Stimulated activated CD4-positive, alpha-beta T cell treated with anti-CD3 and anti-CD28 coated beads, Interleukin-1b, Interleukin-23, amount 100 ng/mL, for 1 hour (primary cell): ENCODE results near the gene GGTLC2.

Source experiments
- DNase-seq, 2 donors: peaks; one replicate each; pipeline ENCODE4 v3.0.0-alpha.2; 2020; ENCODE audit warnings: low read depth in 2 of 2

GGTLC2 gene

DNA sequence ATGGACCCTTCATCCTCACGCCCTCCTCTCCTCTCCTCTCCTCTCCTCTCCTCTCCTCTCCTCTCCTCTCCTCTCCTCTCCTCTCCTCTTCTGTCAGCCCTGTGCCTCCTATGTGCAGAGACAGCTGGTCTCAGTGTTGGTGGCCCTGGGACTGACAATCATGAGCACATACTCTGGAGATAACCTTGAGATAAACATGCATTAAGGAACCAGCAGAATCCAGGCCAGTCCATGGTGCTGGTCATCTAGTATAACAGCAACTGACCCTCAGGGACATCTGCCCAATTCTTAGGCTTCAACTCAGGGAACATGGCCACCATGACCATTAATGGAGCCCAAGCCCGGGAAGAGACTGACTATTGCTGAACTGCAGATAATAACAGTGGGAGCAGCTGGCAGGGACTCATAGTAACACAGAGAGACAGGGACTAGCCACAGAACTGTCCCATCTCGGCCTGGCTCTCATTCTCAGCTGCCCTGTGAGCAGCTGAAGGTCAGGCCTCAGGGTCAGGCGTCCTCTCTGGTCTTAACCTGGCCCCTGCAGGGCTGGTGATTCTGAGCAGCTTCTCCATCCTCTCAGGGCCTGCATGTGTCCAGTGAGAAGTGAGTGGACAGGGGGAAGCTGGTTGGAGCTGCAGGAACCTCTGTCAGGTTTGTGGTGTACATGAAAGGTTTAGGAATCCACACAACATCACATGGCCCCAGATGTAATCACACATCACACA is 45.4 kb downstream of the GGTLC2 start:
- DNase-seq: no peak

DNA sequence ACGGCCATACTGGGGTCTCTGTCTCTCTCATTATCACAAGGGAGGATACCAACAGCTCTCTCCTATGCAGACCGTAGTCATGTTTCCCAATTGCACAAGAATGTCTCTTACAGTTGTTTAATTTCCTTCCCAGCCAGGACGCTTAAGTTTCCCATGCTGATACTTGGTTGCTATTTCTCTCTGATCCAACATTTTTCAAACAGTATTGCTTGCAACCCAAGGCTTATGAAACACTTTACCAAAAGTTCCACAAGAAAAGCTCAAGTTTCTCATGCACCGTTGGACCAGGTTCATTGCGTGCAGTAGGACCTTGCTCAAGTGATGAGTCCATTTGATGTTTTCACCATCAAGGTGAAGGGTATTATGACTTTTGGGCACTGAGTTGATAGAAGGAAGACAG is 46.6 kb downstream of the GGTLC2 start:
- DNase-seq: no peak

DNA sequence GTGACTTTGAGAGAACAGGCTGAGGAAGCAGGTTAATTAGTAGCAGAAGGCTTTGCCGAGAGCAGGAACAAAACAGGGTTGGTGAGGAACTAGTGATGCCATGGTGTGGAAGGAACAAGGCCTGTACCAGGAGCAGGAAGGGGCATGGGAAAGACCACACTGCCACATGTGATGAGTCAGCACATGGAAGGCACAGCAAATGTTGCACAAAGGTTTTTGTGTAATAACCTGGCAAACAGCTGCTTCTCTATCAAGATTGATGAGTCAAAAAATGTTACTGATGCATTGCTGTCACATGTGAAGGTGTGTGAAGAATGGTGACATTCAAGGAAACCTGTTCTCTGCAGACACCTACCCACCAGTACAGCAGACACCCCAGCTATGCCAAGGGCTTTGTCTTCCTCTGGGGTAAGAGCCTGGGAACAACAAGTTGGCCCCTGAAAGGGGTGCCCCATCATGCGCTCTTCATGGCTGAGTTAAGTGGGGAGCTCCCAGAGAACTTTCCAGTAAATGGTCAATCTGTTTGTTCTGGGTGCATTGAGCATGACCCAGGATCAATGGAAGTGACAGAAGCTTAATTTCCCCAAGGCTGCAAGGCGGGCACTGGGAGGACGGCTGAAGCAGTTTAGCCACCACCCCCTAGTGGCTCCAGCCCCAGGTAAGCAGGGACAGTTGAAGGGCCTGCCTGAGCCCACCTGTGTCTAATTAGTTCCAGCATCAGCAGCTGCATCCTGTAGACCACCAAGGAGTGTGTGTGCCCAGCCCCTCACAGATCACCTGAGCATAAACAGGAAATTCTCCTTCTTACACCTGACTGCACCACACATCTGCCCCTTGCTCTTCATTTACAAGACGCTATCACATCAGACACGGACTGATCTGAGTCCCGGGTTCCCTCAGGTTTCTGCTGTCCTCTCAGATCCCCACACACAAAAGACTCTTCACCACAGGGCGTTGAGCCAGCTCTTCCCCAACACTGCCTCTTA is 47.6 kb downstream of the GGTLC2 start:
- DNase-seq: no peak

DNA sequence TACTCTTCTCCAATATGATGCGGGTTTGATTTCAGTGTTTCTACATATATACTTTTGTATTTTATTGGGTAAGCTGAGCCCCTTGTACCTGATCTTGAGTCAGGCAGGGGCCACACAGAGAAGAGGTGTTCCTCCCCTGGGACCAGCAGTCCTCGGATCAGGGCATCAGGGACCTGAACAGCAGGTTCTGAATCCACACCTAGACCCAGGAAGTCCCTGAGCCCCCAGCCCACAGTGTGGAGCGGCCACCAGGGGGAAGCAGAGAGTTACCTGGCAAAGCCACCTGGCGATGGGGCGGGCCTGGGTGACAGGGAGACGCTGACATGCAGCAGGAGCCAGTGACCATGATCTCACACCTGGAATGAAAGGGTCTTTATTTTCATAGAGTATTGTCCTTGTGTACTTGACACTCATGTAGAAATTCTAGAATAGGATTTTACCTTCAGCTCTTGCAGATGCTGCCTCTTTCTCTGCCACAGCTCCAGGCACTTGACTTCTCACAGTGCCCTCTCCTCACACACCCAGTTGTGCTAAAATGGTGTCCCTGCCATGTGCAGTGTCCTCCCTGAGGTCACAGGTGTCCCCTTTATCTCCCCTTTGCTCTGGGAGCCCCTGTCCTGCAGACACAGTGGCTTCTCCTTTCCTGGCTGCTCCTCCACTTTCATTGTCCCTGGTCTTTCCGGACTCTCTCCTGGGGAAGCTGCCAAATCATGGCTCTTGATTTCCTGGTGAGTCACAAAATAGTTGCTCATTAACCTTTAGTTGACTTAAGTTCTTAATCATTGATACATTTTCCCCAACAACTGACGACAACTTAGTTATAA is 48.5 kb downstream of the GGTLC2 start:
- DNase-seq: peak; percentile 32 to 58

DNA sequence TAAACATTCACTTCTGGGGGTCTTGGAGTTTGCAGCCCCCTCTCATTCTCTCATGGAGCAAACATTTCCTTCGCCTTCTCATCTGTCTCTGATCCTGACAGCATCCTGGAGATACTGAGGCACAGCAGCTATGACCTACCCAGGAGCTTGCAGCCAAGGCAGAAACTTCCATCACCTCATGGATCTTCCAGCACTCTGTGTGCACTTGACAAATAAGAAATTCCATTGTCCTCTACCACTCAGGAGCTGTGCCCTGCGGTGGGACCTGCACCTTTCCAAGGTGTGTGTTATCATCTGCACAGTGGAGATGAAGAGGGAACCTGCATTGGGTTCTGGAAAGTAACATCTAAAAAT is 49.1 kb downstream of the GGTLC2 start:
- no peak for DNase-seq

DNA sequence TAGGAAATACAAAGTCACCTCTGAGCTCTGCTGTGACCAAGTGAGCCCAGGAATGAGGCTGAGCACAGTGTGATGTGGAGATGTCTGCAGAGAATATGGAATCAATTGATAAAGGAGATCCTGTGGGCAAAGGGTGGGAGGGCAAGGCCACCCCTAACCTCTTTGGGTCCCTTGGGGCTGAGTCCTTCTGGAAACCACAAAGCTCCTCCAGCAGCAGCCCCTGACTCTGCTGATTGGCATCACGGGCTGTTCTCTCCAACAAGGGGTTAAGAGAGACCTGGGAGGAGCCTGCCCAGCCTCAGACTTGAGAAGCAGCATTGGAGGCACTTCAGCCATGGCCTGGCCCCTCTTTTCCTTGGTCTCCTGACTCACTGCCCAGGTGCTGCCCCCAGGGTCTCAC is 49.7 kb downstream of the GGTLC2 start:
- DNase-seq: no peak

DNA sequence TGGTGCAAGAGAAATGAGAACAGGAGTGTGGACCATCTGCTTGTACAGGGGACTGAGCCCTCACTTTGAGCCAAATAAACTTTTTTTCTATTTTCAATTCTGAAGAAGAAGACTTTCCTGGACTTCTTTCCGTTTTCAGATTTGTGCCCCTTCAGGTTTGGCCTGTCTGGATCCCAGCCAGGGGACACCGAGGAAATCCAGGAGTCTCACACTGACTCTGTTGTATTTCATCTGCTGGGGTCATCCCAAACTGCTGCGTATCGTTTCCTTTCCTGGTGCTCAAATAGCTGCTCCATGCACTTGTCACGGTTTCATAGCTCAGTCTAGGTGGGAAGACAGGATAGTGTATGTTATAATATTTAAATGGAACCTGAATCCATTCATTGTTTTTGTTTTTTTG is 51.7 kb downstream of the GGTLC2 start:
- no peak for DNase-seq
